ENCODE results near the gene ZACN. TPM values are rescaled to one million over a fixed set of nuclear protein-coding genes. Genes with fewer than 3 reads are reported as not detected.

The ZACN gene
- polyA plus RNA-seq, 6 donors from 2014 or later = 0.70 to 1.6 (median 1.1) TPM; not detected in 2

- no peak for DNase-seq
- Mint-ChIP-seq H3K27ac (peak overlapping the region in 2 of 6 donors; percentile 14 to 85), H3K4me3 (no peak overlapping the region), H3K36me3 (peaks cover 0 to 8% of the 10 kb centered on the region in 2 donors), H3K9me3 (peaks cover 0 to 1% (median 0%) of the 10 kb centered on the region in 7 donors), H3K4me1 (peaks cover 16 to 25% (median 17%) of the 10 kb centered on the region in 3 donors), H3K27me3 (peaks cover 25 to 29% (median 29%) of the 10 kb centered on the region in 3 donors)
- no peak for ATAC-seq (ENCODE audit: low read depth in 2 of 2)
These were observed 1.8 kb downstream of the ZACN start for GRCh38 chr17:76080768-76081287.

- H3K36me3 Mint-ChIP-seq = peaks cover 0 to 11% of the 10 kb centered on the region in 2 donors
- H3K27me3 Mint-ChIP-seq = peaks cover 21 to 22% (median 22%) of the 10 kb centered on the region in 3 donors
- no peak overlapping the region for H3K4me3 Mint-ChIP-seq
- H3K27ac Mint-ChIP-seq = peak overlapping the region in 2 of 6 donors; percentile 76 to 85
- peaks cover 0 to 1% (median 0%) of the 10 kb centered on the region in 7 donors for H3K9me3 Mint-ChIP-seq
- ATAC-seq (ENCODE audit: low read depth in 2 of 2) (no peak), DNase-seq (no peak)
- peaks cover 10 to 17% (median 10%) of the 10 kb centered on the region in 3 donors for H3K4me1 Mint-ChIP-seq
These were observed 2.6 kb downstream of the ZACN start for GRCh38 chr17:76081295-76082210.

- ATAC-seq (ENCODE audit: low read depth in 2 of 2) (no peak), DNase-seq (no peak)
- Mint-ChIP-seq H3K27ac (peak overlapping the region in 5 of 6 donors; percentile 49 to 87 (median 81)), H3K4me1 (peaks cover 0 to 7% (median 4%) of the 10 kb centered on the region in 3 donors), H3K27me3 (peaks cover 11 to 12% (median 11%) of the 10 kb centered on the region in 3 donors), H3K4me3 (no peak overlapping the region), H3K36me3 (peaks cover 0 to 14% of the 10 kb centered on the region in 2 donors), H3K9me3 (no peaks in the 10 kb centered on the region)
These were observed 3.6 kb downstream of the ZACN start for GRCh38 chr17:76082326-76083251.

- peaks cover 3 to 6% (median 5%) of the 10 kb centered on the region in 3 donors for H3K27me3 Mint-ChIP-seq
- no peak for DNase-seq
- ATAC-seq (ENCODE audit: low read depth in 2 of 2) = no peak
- H3K4me1 Mint-ChIP-seq = peaks cover 0 to 3% (median 2%) of the 10 kb centered on the region in 3 donors
- peak overlapping the region in 1 of 6 donors; percentile 7 for H3K27ac Mint-ChIP-seq
- H3K36me3 Mint-ChIP-seq = peaks cover 0 to 14% of the 10 kb centered on the region in 2 donors
- no peaks in the 10 kb centered on the region for H3K9me3 Mint-ChIP-seq
- H3K4me3 Mint-ChIP-seq = peak overlapping the region in 1 of 8 donors; percentile 12
These were observed 4.7 kb downstream of the ZACN start for GRCh38 chr17:76083536-76084182.

DNA sequence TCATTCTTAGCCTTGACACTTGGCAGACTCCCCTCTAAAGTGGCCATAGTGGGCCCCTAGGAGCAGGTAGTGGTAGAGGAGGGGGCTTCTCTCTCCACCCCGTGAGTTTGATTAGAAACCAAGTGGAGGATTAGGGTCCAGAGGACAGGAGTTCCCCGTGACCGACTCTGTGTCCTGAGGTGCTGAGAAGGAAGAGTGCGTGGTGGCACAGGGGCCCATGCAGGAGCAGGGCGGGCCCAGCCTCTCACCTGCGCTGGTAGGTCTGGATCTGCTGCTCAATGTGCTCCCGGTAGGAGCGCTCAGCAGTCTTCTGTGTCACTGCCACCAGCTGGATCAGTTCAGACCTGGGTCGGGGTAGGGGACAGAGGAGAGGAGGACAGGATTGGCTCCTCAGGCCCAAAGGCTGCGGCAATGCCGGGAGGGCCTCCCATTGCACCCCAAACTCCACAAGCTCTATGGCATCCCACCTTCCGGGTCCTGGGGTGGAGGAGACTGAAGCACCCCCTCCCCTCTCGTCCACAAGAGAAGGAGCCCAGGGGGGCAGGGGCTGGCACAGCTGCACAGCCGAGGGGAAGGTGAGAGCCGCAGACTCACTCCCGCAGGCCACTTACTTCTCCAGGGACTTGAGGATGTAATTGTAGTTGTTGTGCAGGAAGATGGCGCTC is 6.2 kb downstream of the ZACN start:
- DNase-seq = no peak
- peak overlapping the region in 1 of 6 donors; percentile 62 for H3K27ac Mint-ChIP-seq
- H3K4me1 Mint-ChIP-seq = peaks cover 0 to 3% (median 0%) of the 10 kb centered on the region in 3 donors
- no peak for ATAC-seq (ENCODE audit: low read depth in 2 of 2)
- H3K9me3 Mint-ChIP-seq = no peaks in the 10 kb centered on the region
- no peak overlapping the region for H3K4me3 Mint-ChIP-seq
- H3K27me3 Mint-ChIP-seq = no peaks in the 10 kb centered on the region
- H3K36me3 Mint-ChIP-seq = peaks cover 0 to 20% of the 10 kb centered on the region in 2 donors

- H3K27ac Mint-ChIP-seq = peak overlapping the region in 2 of 6 donors; percentile 27 to 47
- ATAC-seq (ENCODE audit: low read depth in 2 of 2) (no peak), DNase-seq (no peak)
- H3K36me3 Mint-ChIP-seq = peaks cover 0 to 23% of the 10 kb centered on the region in 2 donors
- peaks cover 0 to 3% (median 0%) of the 10 kb centered on the region in 3 donors for H3K4me1 Mint-ChIP-seq
- no peak overlapping the region for H3K4me3 Mint-ChIP-seq
- H3K9me3 Mint-ChIP-seq = no peaks in the 10 kb centered on the region
- H3K27me3 Mint-ChIP-seq = no peaks in the 10 kb centered on the region
These were observed 6.9 kb downstream of the ZACN start for GRCh38 chr17:76085731-76086366.

GRCh38 chr17:76086384-76086783 is 7.4 kb downstream of the ZACN start:
- DNase-seq = no peak
- no peak for ATAC-seq (ENCODE audit: low read depth in 2 of 2)
- Mint-ChIP-seq H3K36me3 (peaks cover 0 to 28% of the 10 kb centered on the region in 2 donors), H3K4me3 (no peak overlapping the region), H3K27ac (peak overlapping the region in 1 of 6 donors; percentile 47), H3K9me3 (no peaks in the 10 kb centered on the region), H3K4me1 (peaks cover 0 to 3% (median 0%) of the 10 kb centered on the region in 3 donors), H3K27me3 (no peaks in the 10 kb centered on the region)

DNA sequence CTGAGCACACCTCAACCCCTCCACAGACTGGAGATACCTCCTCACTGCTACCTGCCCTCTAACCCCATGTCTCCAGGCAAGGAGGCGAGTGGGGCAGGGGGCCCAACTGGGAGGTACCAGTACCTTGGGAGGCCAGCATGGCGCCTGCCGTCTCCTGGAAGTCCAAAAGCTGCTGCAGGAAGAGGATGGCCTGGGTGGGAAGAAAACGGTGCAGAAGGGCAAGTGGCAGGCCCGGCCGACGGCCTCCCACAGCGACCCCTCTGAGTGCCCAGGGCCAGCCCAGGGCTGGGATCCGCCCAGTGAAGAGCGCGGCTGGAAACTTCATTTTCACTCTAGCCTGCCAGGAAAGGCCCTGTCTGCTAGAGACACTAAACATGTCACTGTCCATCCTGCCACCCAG is 8.5 kb downstream of the ZACN start:
- DNase-seq = no peak
- H3K9me3 Mint-ChIP-seq = no peaks in the 10 kb centered on the region
- peaks cover 0 to 4% (median 3%) of the 10 kb centered on the region in 3 donors for H3K4me1 Mint-ChIP-seq
- peaks cover 0 to 28% of the 10 kb centered on the region in 2 donors for H3K36me3 Mint-ChIP-seq
- ATAC-seq (ENCODE audit: low read depth in 2 of 2) = no peak
- no peak overlapping the region for H3K4me3 Mint-ChIP-seq
- no peaks in the 10 kb centered on the region for H3K27me3 Mint-ChIP-seq
- no peak overlapping the region for H3K27ac Mint-ChIP-seq

GRCh38 chr17:76088041-76088867 is 9.3 kb downstream of the ZACN start:
- Mint-ChIP-seq H3K4me1 (peaks cover 0 to 4% (median 3%) of the 10 kb centered on the region in 3 donors), H3K9me3 (no peaks in the 10 kb centered on the region), H3K36me3 (peaks cover 0 to 28% of the 10 kb centered on the region in 2 donors), H3K27me3 (no peaks in the 10 kb centered on the region), H3K27ac (no peak overlapping the region), H3K4me3 (no peak overlapping the region)
- no peak for DNase-seq
- ATAC-seq (ENCODE audit: low read depth in 2 of 2) = no peak

DNA sequence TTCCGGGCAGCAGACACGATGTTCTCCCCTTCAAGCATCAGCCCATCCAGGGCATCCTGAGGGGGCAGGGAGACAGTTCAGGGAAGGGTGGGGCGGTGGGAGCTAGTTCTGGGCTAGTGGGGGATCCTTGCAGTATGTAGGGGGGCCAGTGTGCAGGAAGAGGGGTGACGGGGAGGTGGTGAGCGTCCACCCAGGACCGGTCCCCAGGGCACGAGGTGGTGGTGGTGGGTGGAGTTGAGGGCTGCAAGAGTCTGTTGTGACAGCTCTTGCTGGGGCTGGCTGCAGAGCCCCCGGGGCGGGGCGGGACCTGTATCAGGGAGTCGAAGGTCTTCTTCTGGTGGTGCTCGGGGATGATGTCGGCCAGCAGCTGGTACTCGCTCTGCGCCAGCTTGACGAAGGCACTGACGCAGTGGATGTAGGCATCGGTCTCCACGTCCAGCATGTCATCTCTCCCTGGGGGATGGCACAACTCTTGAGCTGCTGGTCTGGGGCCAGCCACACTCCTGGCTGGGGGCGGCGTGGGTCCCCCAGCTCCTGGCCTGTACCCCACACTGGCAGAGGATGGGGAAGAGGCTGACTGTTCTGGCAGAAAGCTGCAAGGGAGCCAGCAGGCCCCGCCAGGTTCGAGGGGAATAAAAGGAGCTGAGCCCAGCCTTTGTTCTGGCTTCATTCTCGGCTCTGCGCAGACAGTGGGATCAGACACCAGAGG is 10.0 kb downstream of the ZACN start:
- no peaks in the 10 kb centered on the region for H3K9me3 Mint-ChIP-seq
- peaks cover 0 to 33% of the 10 kb centered on the region in 2 donors for H3K36me3 Mint-ChIP-seq
- H3K27me3 Mint-ChIP-seq = no peaks in the 10 kb centered on the region
- ATAC-seq (ENCODE audit: low read depth in 2 of 2) (no peak), DNase-seq (no peak)
- peaks cover 0 to 6% (median 4%) of the 10 kb centered on the region in 3 donors for H3K4me1 Mint-ChIP-seq
- H3K4me3 Mint-ChIP-seq = peak overlapping the region in 1 of 8 donors; percentile 70
- H3K27ac Mint-ChIP-seq = peak overlapping the region in 2 of 6 donors; percentile 18 to 76
